GM12875 (cell line): ENCODE results near the gene KCNG2.

Experiments
- H3K4me3 ChIP-seq: one replicate; pipeline ENCODE4 v1.5.1; 2011; ENCODE audit warnings: low read depth, low read length, control low read depth
- TF ChIP-seq, protein P1 (sequence below): IDR thresholded peaks from 2 replicates; pipeline ENCODE4 v1.5.1; 2011; ENCODE audit warnings: low read depth, mild to moderate bottlenecking, control low read depth, inconsistent platforms, low read length, moderate library complexity, borderline replicate concordance; ENCODE audit not compliant: insufficient read depth

Gene KCNG2

DNA sequence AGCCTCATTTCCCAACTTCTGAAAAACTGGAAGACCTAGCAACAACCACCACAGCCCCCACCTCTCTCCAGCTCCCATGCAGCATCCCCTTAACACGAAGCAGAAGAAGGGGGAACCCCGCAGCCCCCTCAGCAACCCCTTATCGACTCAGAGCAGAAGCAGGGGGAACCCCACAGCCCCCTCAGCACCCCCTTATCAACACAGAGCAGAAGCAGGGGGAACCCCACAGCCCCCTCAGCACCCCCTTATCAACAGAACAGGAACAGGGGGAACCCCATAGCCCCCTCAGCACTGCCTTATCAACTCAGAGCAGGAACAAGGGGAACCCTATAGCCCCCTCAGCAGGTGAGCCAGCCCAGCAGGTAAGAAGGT lies 147.0 kb downstream of the KCNG2 start:
- no peak overlapping the region for H3K4me3 ChIP-seq
- TF ChIP-seq, protein P1, sequence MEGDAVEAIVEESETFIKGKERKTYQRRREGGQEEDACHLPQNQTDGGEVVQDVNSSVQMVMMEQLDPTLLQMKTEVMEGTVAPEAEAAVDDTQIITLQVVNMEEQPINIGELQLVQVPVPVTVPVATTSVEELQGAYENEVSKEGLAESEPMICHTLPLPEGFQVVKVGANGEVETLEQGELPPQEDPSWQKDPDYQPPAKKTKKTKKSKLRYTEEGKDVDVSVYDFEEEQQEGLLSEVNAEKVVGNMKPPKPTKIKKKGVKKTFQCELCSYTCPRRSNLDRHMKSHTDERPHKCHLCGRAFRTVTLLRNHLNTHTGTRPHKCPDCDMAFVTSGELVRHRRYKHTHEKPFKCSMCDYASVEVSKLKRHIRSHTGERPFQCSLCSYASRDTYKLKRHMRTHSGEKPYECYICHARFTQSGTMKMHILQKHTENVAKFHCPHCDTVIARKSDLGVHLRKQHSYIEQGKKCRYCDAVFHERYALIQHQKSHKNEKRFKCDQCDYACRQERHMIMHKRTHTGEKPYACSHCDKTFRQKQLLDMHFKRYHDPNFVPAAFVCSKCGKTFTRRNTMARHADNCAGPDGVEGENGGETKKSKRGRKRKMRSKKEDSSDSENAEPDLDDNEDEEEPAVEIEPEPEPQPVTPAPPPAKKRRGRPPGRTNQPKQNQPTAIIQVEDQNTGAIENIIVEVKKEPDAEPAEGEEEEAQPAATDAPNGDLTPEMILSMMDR: no peak

DNA sequence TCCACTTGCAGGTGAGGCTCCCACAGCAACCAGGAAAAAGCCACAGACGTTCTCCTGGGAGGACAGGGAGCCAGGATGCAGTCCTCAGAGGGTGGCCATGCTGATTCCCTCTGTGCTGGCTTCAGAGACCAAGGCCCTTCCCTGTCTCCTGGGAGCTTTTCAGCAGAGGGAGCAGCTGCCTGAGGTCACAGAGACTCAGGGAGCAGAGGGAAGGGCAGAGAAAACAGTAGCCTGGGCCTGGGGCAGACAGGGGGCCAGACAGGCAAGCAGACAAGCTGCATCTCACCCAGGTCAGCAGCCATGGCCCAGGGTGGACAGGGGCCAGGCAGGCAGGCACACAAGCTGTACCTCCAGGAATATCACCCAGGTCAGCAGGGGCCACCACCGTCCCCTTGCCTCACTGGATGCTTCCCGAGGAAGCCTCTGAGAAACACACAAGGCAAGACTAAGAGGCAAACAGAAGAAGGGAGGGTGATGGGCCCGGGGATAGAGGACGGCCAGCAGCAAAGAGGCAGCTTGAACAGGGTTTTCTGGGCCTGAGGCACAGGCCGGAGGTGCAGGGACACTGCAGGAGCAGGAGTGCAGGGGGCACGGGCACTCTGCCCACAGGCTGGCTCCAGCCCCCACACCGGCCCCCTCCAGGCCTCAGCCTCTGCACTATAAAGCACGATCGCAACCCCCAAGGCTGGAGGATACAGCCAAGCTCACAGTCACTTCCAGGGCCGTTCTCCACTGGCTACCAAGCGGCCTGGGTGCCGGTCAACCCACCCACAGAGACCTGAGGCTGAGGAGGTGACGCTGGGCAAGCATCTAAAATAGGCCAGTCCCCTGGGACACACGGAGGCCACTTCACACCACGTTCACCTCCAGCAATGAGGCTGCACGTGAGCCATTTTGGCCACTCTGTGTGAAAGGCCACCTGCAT lies 147.6 kb downstream of the KCNG2 start:
- TF ChIP-seq, protein P1: no peak
- H3K4me3 ChIP-seq: no peak overlapping the region

DNA sequence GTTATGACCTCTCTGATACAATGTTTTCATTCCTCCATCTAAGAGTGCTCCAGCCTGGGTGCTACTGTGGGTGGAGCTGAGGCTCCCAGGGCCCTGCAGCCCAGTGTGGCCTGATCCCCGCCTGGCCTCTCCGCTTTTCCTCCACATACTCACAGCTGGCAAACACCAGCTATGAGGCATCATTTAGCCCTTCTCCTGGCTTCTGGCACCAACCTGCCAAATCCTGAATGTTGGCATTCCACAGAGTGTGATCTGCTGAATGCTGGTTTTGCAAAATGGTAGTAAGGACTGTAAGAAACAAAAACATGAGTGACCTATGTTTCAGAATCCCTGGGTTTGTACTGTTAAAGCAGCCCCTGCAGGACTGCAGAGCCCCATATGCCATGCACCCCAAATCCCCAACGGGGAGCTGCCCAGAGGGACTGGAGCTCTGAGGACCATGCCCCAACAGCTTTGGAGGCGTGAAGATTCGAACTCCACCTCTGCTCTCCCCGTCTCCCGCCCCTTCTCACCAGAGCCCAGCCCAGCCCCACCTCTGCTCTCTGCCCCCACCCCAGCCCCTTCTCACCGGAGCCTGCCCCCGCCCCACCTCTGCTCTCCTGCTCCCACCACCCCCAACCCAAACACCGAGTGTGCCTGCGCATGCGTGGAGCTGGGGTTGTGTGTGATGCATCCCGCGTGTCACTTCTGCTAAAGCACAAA lies 149.5 kb downstream of the KCNG2 start:
- TF ChIP-seq, protein P1: no peak
- H3K4me3 ChIP-seq: no peak overlapping the region

GRCh38 chr18:79947881-79948610 lies 150.3 kb downstream of the KCNG2 start:
- TF ChIP-seq, protein P1: no peak
- H3K4me3 ChIP-seq: no peak overlapping the region

GRCh38 chr18:79948719-79949411 lies 151.1 kb downstream of the KCNG2 start:
- H3K4me3 ChIP-seq: no peak overlapping the region
- TF ChIP-seq, protein P1: no peak
